ENCODE measurements around the gene ALG1L2.
"Not testable (repeated sequence)": the region's sequence is repeated elsewhere in the genome, so short reads cannot be mapped to it uniquely, and the experiment has no call there.

Gene ALG1L2

GRCh38 chr3:130097690-130098638, 16.3 kb downstream of the ALG1L2 start:
- H3K27ac ChIP-seq, H4K20me1 ChIP-seq, H3K9ac ChIP-seq, H3K9me3 ChIP-seq, H3K4me3 ChIP-seq, H3K27me3 ChIP-seq, H3K36me3 ChIP-seq: not testable (repeated sequence)
- Histone ChIP-seq H3K4me1 (peaks cover 46% of the 10 kb centered on the region), H3K4me2 (peak overlapping the region; percentile 24; the same call in 1 of the 2 replicates)

GRCh38 chr3:130098639-130099385, 17.2 kb downstream of the ALG1L2 start:
- H3K9me3 ChIP-seq, H3K4me3 ChIP-seq, H3K27ac ChIP-seq, H3K9ac ChIP-seq, H4K20me1 ChIP-seq, H3K27me3 ChIP-seq, H3K36me3 ChIP-seq, H3K4me2 ChIP-seq: not testable (repeated sequence)
- H3K4me1 ChIP-seq: peaks cover 38% of the 10 kb centered on the region

GRCh38 chr3:130102545-130102944, 20.9 kb downstream of the ALG1L2 start:
- H3K9me3 ChIP-seq, H3K4me2 ChIP-seq, H3K27me3 ChIP-seq, H3K4me3 ChIP-seq, H3K27ac ChIP-seq, H4K20me1 ChIP-seq, H3K36me3 ChIP-seq, H3K9ac ChIP-seq: not testable (repeated sequence)
- H3K4me1 ChIP-seq: peaks cover 21% of the 10 kb centered on the region

GRCh38 chr3:130104191-130104590, 22.6 kb downstream of the ALG1L2 start:
- not testable (repeated sequence) for H3K9ac ChIP-seq, H3K27me3 ChIP-seq, H3K9me3 ChIP-seq, H3K36me3 ChIP-seq, H3K27ac ChIP-seq, H3K4me2 ChIP-seq, H3K4me3 ChIP-seq, H4K20me1 ChIP-seq
- H3K4me1 ChIP-seq: peaks cover 24% of the 10 kb centered on the region

- peaks cover 37% of the 10 kb centered on the region for H3K4me1 ChIP-seq
- not testable (repeated sequence) for H3K9ac ChIP-seq
These were observed 25.8 kb downstream of the ALG1L2 start for GRCh38 chr3:130107333-130107995.

GRCh38 chr3:130108836-130109585, 27.4 kb downstream of the ALG1L2 start:
- not testable (repeated sequence) for H3K27ac ChIP-seq

More at GRCh38 chr3:130107333-130107995, 25.8 kb downstream of the ALG1L2 start:
- not testable (repeated sequence) for H3K4me3 ChIP-seq, H4K20me1 ChIP-seq, H3K27me3 ChIP-seq, H3K9me3 ChIP-seq, H3K36me3 ChIP-seq
- peak overlapping the region; percentile 72; the same call in 1 of the 2 replicates for H3K27ac ChIP-seq
- H3K4me2 ChIP-seq: peak overlapping the region; percentile 78

GRCh38 chr3:130110386-130111169, 28.9 kb downstream of the ALG1L2 start:
- H3K36me3 ChIP-seq, H4K20me1 ChIP-seq, H3K9me3 ChIP-seq, H3K27me3 ChIP-seq: not testable (repeated sequence)
- H3K4me1 ChIP-seq: peaks cover 41% of the 10 kb centered on the region
- peak overlapping the region; percentile 83 for H3K9ac ChIP-seq
- H3K4me3 ChIP-seq: peak overlapping the region; percentile 82
- peak overlapping the region; percentile 83 for H3K4me2 ChIP-seq
- H3K27ac ChIP-seq: peak overlapping the region; percentile 82

More at GRCh38 chr3:130108836-130109585, 27.4 kb downstream of the ALG1L2 start:
- H3K4me3 ChIP-seq, H3K36me3 ChIP-seq, H3K27me3 ChIP-seq, H3K9me3 ChIP-seq, H3K4me2 ChIP-seq, H4K20me1 ChIP-seq, H3K9ac ChIP-seq: not testable (repeated sequence)
- H3K4me1 ChIP-seq: peaks cover 42% of the 10 kb centered on the region

GRCh38 chr3:130111185-130111864, 29.7 kb downstream of the ALG1L2 start:
- no peak for TF ChIP-seq Cebpa-rat (IDR thresholded peaks at IDR 0.05)
- no peaks in the 10 kb centered on the region for H3K9me3 ChIP-seq
- H3K27me3 ChIP-seq: no peaks in the 10 kb centered on the region
- H3K4me2 ChIP-seq: peak overlapping the region; percentile 83
- H4K20me1 ChIP-seq: no peaks in the 10 kb centered on the region
- peak overlapping the region; percentile 82 for H3K27ac ChIP-seq
- peak overlapping the region; percentile 83 for H3K9ac ChIP-seq
- peaks cover 35% of the 10 kb centered on the region for H3K4me1 ChIP-seq
- no peaks in the 10 kb centered on the region for H3K36me3 ChIP-seq
- peak overlapping the region; percentile 82 for H3K4me3 ChIP-seq

GRCh38 chr3:130111865-130112747, 30.5 kb downstream of the ALG1L2 start:
- H4K20me1 ChIP-seq, H3K36me3 ChIP-seq, H3K27me3 ChIP-seq, H3K9me3 ChIP-seq: not testable (repeated sequence)
- peak overlapping the region; percentile 72 for H3K4me3 ChIP-seq
- peaks cover 27% of the 10 kb centered on the region for H3K4me1 ChIP-seq
- H3K4me2 ChIP-seq: peak overlapping the region; percentile 93
- peak overlapping the region; percentile 76 for H3K9ac ChIP-seq
- peak overlapping the region; percentile 69 for H3K27ac ChIP-seq

- Histone ChIP-seq H3K4me1 (peaks cover 24% of the 10 kb centered on the region), H3K9ac (peak overlapping the region; percentile 76), H3K4me3 (peak overlapping the region; percentile 72), H3K27ac (peak overlapping the region; percentile 69), H3K4me2 (peak overlapping the region; percentile 93)
- H4K20me1 ChIP-seq, H3K9me3 ChIP-seq, H3K27me3 ChIP-seq, H3K36me3 ChIP-seq: not testable (repeated sequence)
These were observed 31.1 kb downstream of the ALG1L2 start for GRCh38 chr3:130112748-130113073.

GRCh38 chr3:130115400-130115799, 33.8 kb downstream of the ALG1L2 start:
- H3K9ac ChIP-seq, H3K36me3 ChIP-seq, H4K20me1 ChIP-seq, H3K9me3 ChIP-seq, H3K27ac ChIP-seq, H3K4me1 ChIP-seq, H3K4me3 ChIP-seq, H3K27me3 ChIP-seq, H3K4me2 ChIP-seq: not testable (repeated sequence)

Measured in BLaER1 (cell line).